Measurements from ENCODE around the gene CARD16.
"Not testable (repeated sequence)": the region's sequence is repeated elsewhere in the genome, so short reads cannot be mapped to it uniquely, and the experiment has no call there.

GRCh38 chr11:105069749-105070148 lies 24.6 kb upstream of the CARD16 start:
- TF ChIP-seq CTCF (IDR thresholded peaks at IDR 0.05; ENCODE audit: insufficient read depth, low read depth, low read length); EZH2 (IDR thresholded peaks at IDR 0.05; ENCODE audit: insufficient read depth, low read length): not testable (repeated sequence)
